Smooth muscle cell (in vitro differentiated cells): Measurements from ENCODE around the gene SEMA5B. TPM values are rescaled to one million over a fixed set of nuclear protein-coding genes. Genes with fewer than 3 reads are reported as not detected.

ENCODE experiments used
- DNase-seq: peaks from one replicate; lab custom pipeline; 2025; ENCODE audit not compliant: unreplicated experiment; lab: John Stamatoyannopoulos, UW
- H2AFZ ChIP-seq: fragments of 200-600 bp; sonication (generic); 2 replicates; pipeline ENCODE4 v1.6.0; 2016; ENCODE audit warnings: antibody characterized with exemption, low read depth, mild to moderate bottlenecking
- H3F3A ChIP-seq: fragments of 200-600 bp; sonication (generic); 2 replicates; pipeline ENCODE4 v1.6.0; 2017; ENCODE audit warnings: antibody characterized with exemption, low read depth
- H3K27ac ChIP-seq: fragments of 200-600 bp; sonication (generic); 2 replicates; pipeline ENCODE4 v1.5.1; 2016; ENCODE audit warnings: low read depth, mild to moderate bottlenecking
- H3K27me3 ChIP-seq: fragments of 200-600 bp; sonication (generic); 2 replicates; pipeline ENCODE4 v1.6.1; 2016; ENCODE audit warnings: low read depth, mild to moderate bottlenecking
- H3K36me3 ChIP-seq: fragments of 200-600 bp; sonication (generic); 2 replicates; pipeline ENCODE4 v1.5.1; 2016; ENCODE audit warnings: low read depth
- H3K4me1 ChIP-seq: fragments of 200-600 bp; sonication (generic); 2 replicates; pipeline ENCODE4 v1.5.1; 2016; ENCODE audit warnings: low read depth
- H3K4me2 ChIP-seq: fragments of 200-600 bp; sonication (generic); 2 replicates; pipeline ENCODE4 v1.6.0; 2016; ENCODE audit warnings: mild to moderate bottlenecking
- H3K4me3 ChIP-seq: fragments of 200-600 bp; sonication (generic); 2 replicates; pipeline ENCODE4 v1.5.1; 2016; ENCODE audit warnings: mild to moderate bottlenecking
- H3K79me2 ChIP-seq: fragments of 200-600 bp; sonication (generic); 2 replicates; pipeline ENCODE4 v1.6.0; 2016; ENCODE audit warnings: low read depth, mild to moderate bottlenecking
- H3K9ac ChIP-seq: fragments of 200-600 bp; sonication (generic); 2 replicates; pipeline ENCODE4 v1.6.0; 2016; ENCODE audit warnings: low read depth
- H3K9me3 ChIP-seq: fragments of 200-600 bp; sonication (generic); replicated peaks from 2 replicates; pipeline ENCODE4 v1.5.1; 2016; ENCODE audit warnings: low read depth
- H4K20me1 ChIP-seq: fragments of 200-600 bp; sonication (generic); 2 replicates; pipeline ENCODE4 v1.6.0; 2016; ENCODE audit warnings: low read depth
- CTCF ChIP-seq: fragments of 200-600 bp; sonication (generic); IDR thresholded peaks from 2 replicates; pipeline ENCODE4 v1.5.1; 2017; ENCODE audit warnings: borderline replicate concordance, mild to moderate bottlenecking, antibody characterized with exemption; ENCODE audit not compliant: insufficient read depth, poor library complexity, severe bottlenecking
- WGBS: methylation state at CpG from one replicate; pipeline ENCODE4 v1.1.7; 2016; ENCODE audit warnings: low lambda C conversion rate; 5-methylcytosine and 5-hydroxymethylcytosine counted together
- polyA plus RNA-seq: library from polyadenylated mRNA; unstranded; fragments of >200 nt; fragmentation: Nextera tagmentation; extraction: Ambion mirVana; gene quantifications from 2 replicates; pipeline ENCODE4 v1.2.1, GENCODE V29; 2016
- total RNA-seq: library from RNA; depleted of rRNA; stranded (reverse); fragments of >200 nt; gene quantifications from 2 replicates; pipeline ENCODE4 v1.2.3, GENCODE V29; 2014

Gene SEMA5B
- total and polyA plus RNA-seq, 2 experiments from 2014 or later: not detected

- H3F3A ChIP-seq: no peaks in the 10 kb centered on the region
- H3K36me3 ChIP-seq: no peaks in the 10 kb centered on the region
- H3K4me2 ChIP-seq: no peak overlapping the region
- H3K9ac ChIP-seq: no peak overlapping the region
- H2AFZ ChIP-seq: no peak overlapping the region
- H3K27ac ChIP-seq: no peak overlapping the region
- H3K9me3 ChIP-seq: no peaks in the 10 kb centered on the region
- DNase-seq: no peak
- peaks cover 69% of the 10 kb centered on the region for H3K27me3 ChIP-seq
- H3K4me3 ChIP-seq: no peak overlapping the region
- WGBS: 68% methylated on average over 7 of the region's 7 CpGs
- no peak for TF ChIP-seq CTCF
- no peaks in the 10 kb centered on the region for H4K20me1 ChIP-seq
- H3K79me2 ChIP-seq: no peaks in the 10 kb centered on the region
- H3K4me1 ChIP-seq: peaks cover 17% of the 10 kb centered on the region
These were observed 5.5 kb downstream of the SEMA5B start for GRCh38 chr3:123021996-123022510.

- 53% methylated on average over 7 of the region's 7 CpGs for WGBS
- Histone ChIP-seq H3K27ac (no peak overlapping the region), H3K9ac (no peak overlapping the region), H3F3A (no peaks in the 10 kb centered on the region), H3K4me3 (no peak overlapping the region), H3K9me3 (no peaks in the 10 kb centered on the region), H3K4me2 (no peak overlapping the region), H3K79me2 (no peaks in the 10 kb centered on the region), H3K36me3 (no peaks in the 10 kb centered on the region), H3K4me1 (peaks cover 17% of the 10 kb centered on the region), H3K27me3 (peaks cover 62% of the 10 kb centered on the region), H2AFZ (no peak overlapping the region), H4K20me1 (no peaks in the 10 kb centered on the region)
- no peak for TF ChIP-seq CTCF
- DNase-seq: no peak
These were observed 6.2 kb downstream of the SEMA5B start for GRCh38 chr3:123021388-123021787.

- no peak overlapping the region for H3K4me3 ChIP-seq
- peaks cover 17% of the 10 kb centered on the region for H3K4me1 ChIP-seq
- H3K27ac ChIP-seq: no peak overlapping the region
- H4K20me1 ChIP-seq: no peaks in the 10 kb centered on the region
- WGBS: 86% methylated on average over 3 of the region's 3 CpGs
- no peak for DNase-seq
- H3K9ac ChIP-seq: no peak overlapping the region
- no peaks in the 10 kb centered on the region for H3F3A ChIP-seq
- no peaks in the 10 kb centered on the region for H3K79me2 ChIP-seq
- no peaks in the 10 kb centered on the region for H3K9me3 ChIP-seq
- TF ChIP-seq CTCF: no peak
- H3K36me3 ChIP-seq: no peaks in the 10 kb centered on the region
- H2AFZ ChIP-seq: no peak overlapping the region
- no peak overlapping the region for H3K4me2 ChIP-seq
- H3K27me3 ChIP-seq: peaks cover 55% of the 10 kb centered on the region
These were observed 6.9 kb downstream of the SEMA5B start for GRCh38 chr3:123020709-123021108.

- no peak overlapping the region for H2AFZ ChIP-seq
- H3K4me2 ChIP-seq: no peak overlapping the region
- H3K4me3 ChIP-seq: no peak overlapping the region
- H4K20me1 ChIP-seq: no peaks in the 10 kb centered on the region
- no peaks in the 10 kb centered on the region for H3F3A ChIP-seq
- peaks cover 44% of the 10 kb centered on the region for H3K27me3 ChIP-seq
- no peak for TF ChIP-seq CTCF
- H3K9me3 ChIP-seq: no peaks in the 10 kb centered on the region
- no peaks in the 10 kb centered on the region for H3K79me2 ChIP-seq
- 94% methylated on average over 5 of the region's 5 CpGs for WGBS
- H3K9ac ChIP-seq: no peak overlapping the region
- peaks cover 17% of the 10 kb centered on the region for H3K4me1 ChIP-seq
- DNase-seq: no peak
- H3K36me3 ChIP-seq: no peaks in the 10 kb centered on the region
- H3K27ac ChIP-seq: no peak overlapping the region
These were observed 8.0 kb downstream of the SEMA5B start for GRCh38 chr3:123019591-123019990.
